Neutrophil (primary cell): ENCODE results near the gene PCA3.

Source experiments
- H3K27ac ChIP-seq: fragments of 200-600 bp; sonication (generic); 2 replicates; pipeline ENCODE4 v1.5.1; 2016; ENCODE audit warnings: mild to moderate bottlenecking, moderate library complexity
- H3K27me3 ChIP-seq: fragments of 200-600 bp; sonication (generic); 2 replicates; pipeline ENCODE4 v1.6.0; 2016; ENCODE audit warnings: mild to moderate bottlenecking
- H3K36me3 ChIP-seq: fragments of 200-600 bp; sonication (generic); 2 replicates; pipeline ENCODE4 v1.5.1; 2017
- H3K4me1 ChIP-seq, 2 experiments: fragments of 200-600 bp in 1 of 2; sonication (generic) in 1 of 2; 1 replicate in 1 of 2; 2 replicates in 1 of 2; pipeline versions ENCODE4 v1.5.1 to v1.6.1; 2013 to 2016; ENCODE audit warnings: low read depth in 1 of 2, low read length in 1 of 2, mild to moderate bottlenecking in 1 of 2, moderate library complexity in 1 of 2; ENCODE audit not compliant: control insufficient read depth in 1 of 2, insufficient read depth in 1 of 2
- H3K4me3 ChIP-seq, 2 experiments: fragments of 200-600 bp in 1 of 2; sonication (generic) in 1 of 2; 1 replicate in 1 of 2; 2 replicates in 1 of 2; pipeline ENCODE4 v1.5.1; 2013 to 2016; ENCODE audit warnings: low read depth in 1 of 2, low read length in 1 of 2, mild to moderate bottlenecking in 1 of 2, moderate library complexity in 1 of 2
- H3K9me3 ChIP-seq: fragments of 200-600 bp; sonication (generic); 2 replicates; pipeline ENCODE4 v1.5.1; 2016
- CTCF ChIP-seq: fragments of 200-600 bp; sonication (generic); IDR thresholded peaks from 2 replicates; pipeline ENCODE4 v1.5.1; 2016; ENCODE audit warnings: antibody characterized with exemption

PCA3 gene

GRCh38 chr9:76764138-76764537 lies at the start of gene PCA3:
TSS of gene PCA3 (plus strand) at chr9:76764438.
- Histone ChIP-seq H3K36me3 (no peaks in the 10 kb centered on the region), H3K4me3 (no peak within 1 kb of the TSS), H3K27me3 (no peaks in the 10 kb centered on the region), H3K9me3 (no peaks in the 10 kb centered on the region), H3K4me1 (no peaks in the 10 kb centered on the region), H3K27ac (no peak within 1 kb of the TSS)
- TF ChIP-seq CTCF = no peak

- no peak overlapping the region for H3K4me3 ChIP-seq
- H3K4me1 ChIP-seq = no peaks in the 10 kb centered on the region
- H3K27ac ChIP-seq = no peak overlapping the region
- H3K27me3 ChIP-seq = peaks cover 18% of the 10 kb centered on the region
- no peak for TF ChIP-seq CTCF
- no peaks in the 10 kb centered on the region for H3K9me3 ChIP-seq
- H3K36me3 ChIP-seq = no peaks in the 10 kb centered on the region
Observed at GRCh38 chr9:76716085-76716672, 48.1 kb upstream of the PCA3 start.

- no peak for TF ChIP-seq CTCF
- H3K27ac ChIP-seq = no peak overlapping the region
Observed at GRCh38 chr9:76717176-76717575, 47.1 kb upstream of the PCA3 start.

GRCh38 chr9:76717613-76718012 lies 46.6 kb upstream of the PCA3 start:
- Histone ChIP-seq H3K27me3 (peaks cover 28% of the 10 kb centered on the region), H3K4me1 (no peaks in the 10 kb centered on the region), H3K4me3 (no peak overlapping the region), H3K27ac (no peak overlapping the region), H3K36me3 (no peaks in the 10 kb centered on the region), H3K9me3 (no peaks in the 10 kb centered on the region)
- no peak for TF ChIP-seq CTCF

More at GRCh38 chr9:76717176-76717575, 47.1 kb upstream of the PCA3 start:
- Histone ChIP-seq H3K36me3 (no peaks in the 10 kb centered on the region), H3K4me3 (no peak overlapping the region), H3K27me3 (peaks cover 24% of the 10 kb centered on the region), H3K9me3 (no peaks in the 10 kb centered on the region), H3K4me1 (no peaks in the 10 kb centered on the region)

GRCh38 chr9:76718166-76718565 lies 46.1 kb upstream of the PCA3 start:
- Histone ChIP-seq H3K27ac (no peak overlapping the region), H3K4me1 (no peaks in the 10 kb centered on the region), H3K27me3 (peaks cover 34% of the 10 kb centered on the region), H3K4me3 (no peak overlapping the region), H3K36me3 (no peaks in the 10 kb centered on the region), H3K9me3 (no peaks in the 10 kb centered on the region)
- no peak for TF ChIP-seq CTCF
